Hippocampal formation (tissue), 2 donors: ENCODE data around the gene NECAB3.
"Not testable (repeated sequence)": the region's sequence is repeated elsewhere in the genome, so short reads cannot be mapped to it uniquely, and the experiment has no call there.

ENCODE experiments used
- DNase-seq, 2 donors: peaks; one replicate each; lab custom pipeline; 2025; lab: John Stamatoyannopoulos, UW

The NECAB3 gene

GRCh38 chr20:33650111-33650752 lies 24.0 kb downstream of the NECAB3 start:
- no peak for DNase-seq

GRCh38 chr20:33649201-33649681 lies 25.0 kb downstream of the NECAB3 start:
- DNase-seq = peak; percentile 12 to 30

- DNase-seq = no peak
Measured at GRCh38 chr20:33648396-33649004, 25.7 kb downstream of the NECAB3 start.

- DNase-seq = no peak
Measured at GRCh38 chr20:33647603-33648395, 26.4 kb downstream of the NECAB3 start.

GRCh38 chr20:33646959-33647602 lies 27.1 kb downstream of the NECAB3 start:
- not testable (repeated sequence) for DNase-seq

GRCh38 chr20:33646191-33646590 lies 28.0 kb downstream of the NECAB3 start:
- no peak for DNase-seq

- no peak for DNase-seq
Measured at GRCh38 chr20:33645396-33645795, 28.8 kb downstream of the NECAB3 start.

- DNase-seq = no peak
Measured at GRCh38 chr20:33645072-33645358, 29.2 kb downstream of the NECAB3 start.

- no peak for DNase-seq
Measured at GRCh38 chr20:33644313-33645071, 29.7 kb downstream of the NECAB3 start.

- no peak for DNase-seq
Measured at GRCh38 chr20:33640287-33640686, 33.9 kb downstream of the NECAB3 start.

- no peak for DNase-seq
Measured at GRCh38 chr20:33636776-33637175, 37.5 kb downstream of the NECAB3 start.

GRCh38 chr20:33635341-33635740 lies 38.9 kb downstream of the NECAB3 start:
- DNase-seq = no peak

- DNase-seq = not testable (repeated sequence)
Measured at GRCh38 chr20:33631910-33632309, 42.3 kb downstream of the NECAB3 start.

GRCh38 chr20:33630507-33630906 lies 43.7 kb downstream of the NECAB3 start:
- peak in 1 of 2 donors; percentile 10 for DNase-seq

GRCh38 chr20:33629979-33630378 lies 44.2 kb downstream of the NECAB3 start:
- DNase-seq = no peak

GRCh38 chr20:33629533-33629932 lies 44.7 kb downstream of the NECAB3 start:
- DNase-seq = no peak

GRCh38 chr20:33627577-33628216 lies 46.5 kb downstream of the NECAB3 start:
- no peak for DNase-seq

GRCh38 chr20:33626190-33626589 lies 48.0 kb downstream of the NECAB3 start:
- no peak for DNase-seq

- DNase-seq = no peak
Measured at GRCh38 chr20:33624399-33624798, 49.8 kb downstream of the NECAB3 start.

- DNase-seq = no peak
Measured at GRCh38 chr20:33622705-33623365, 51.4 kb downstream of the NECAB3 start.
